Endothelial cell (in vitro differentiated cells): ENCODE data around the gene CYCS. TPM values are rescaled to one million over a fixed set of nuclear protein-coding genes. Genes with fewer than 3 reads are reported as not detected.

ENCODE experiments used
- DNase-seq: peaks from one replicate; pipeline ENCODE4 v3.0.0; 2021; ENCODE audit warnings: low spot score
- H3K27ac Mint-ChIP-seq: one replicate; pipeline ENCODE4 v1.8.0; 2021; ENCODE audit warnings: mixed read lengths, inconsistent platforms; ENCODE audit not compliant: unreplicated experiment
- H3K27me3 Mint-ChIP-seq: one replicate; pipeline ENCODE4 v1.8.0; 2021; ENCODE audit warnings: mild to moderate bottlenecking, moderate library complexity, mixed read lengths, inconsistent platforms; ENCODE audit not compliant: unreplicated experiment
- H3K36me3 Mint-ChIP-seq: one replicate; pipeline ENCODE4 v1.8.0; 2021; ENCODE audit warnings: mild to moderate bottlenecking, low read depth, mixed read lengths, inconsistent platforms; ENCODE audit not compliant: unreplicated experiment
- H3K4me1 Mint-ChIP-seq: one replicate; pipeline ENCODE4 v1.8.0; 2021; ENCODE audit warnings: mild to moderate bottlenecking, mixed read lengths, inconsistent platforms; ENCODE audit not compliant: unreplicated experiment
- H3K4me3 Mint-ChIP-seq: one replicate; pipeline ENCODE4 v1.8.0; 2021; ENCODE audit warnings: mild to moderate bottlenecking, mixed read lengths, inconsistent platforms; ENCODE audit not compliant: unreplicated experiment
- H3K9me3 Mint-ChIP-seq: one replicate; pipeline ENCODE4 v1.8.0; 2021; ENCODE audit warnings: mixed read lengths, inconsistent platforms; ENCODE audit not compliant: unreplicated experiment
- total RNA-seq: library from RNA; stranded (reverse); fragmentation: NEBNext Ultra II Directional; extraction: Animal tissue kit (Norgen Biotek cat#: 25700); gene quantifications from one replicate; pipeline ENCODE4 v1.2.1, GENCODE V29; 2021; ENCODE audit not compliant: unreplicated experiment
- TF ChIP-seq, protein P1 (sequence below): fragments of 200-600 bp; sonication (generic); IDR thresholded peaks from one replicate; pipeline ENCODE4 v1.5.0; 2021; ENCODE audit warnings: antibody characterized with exemption; ENCODE audit not compliant: unreplicated experiment

CYCS gene
- total RNA-seq, 1 donor from 2014 or later = 54.9 TPM

DNA sequence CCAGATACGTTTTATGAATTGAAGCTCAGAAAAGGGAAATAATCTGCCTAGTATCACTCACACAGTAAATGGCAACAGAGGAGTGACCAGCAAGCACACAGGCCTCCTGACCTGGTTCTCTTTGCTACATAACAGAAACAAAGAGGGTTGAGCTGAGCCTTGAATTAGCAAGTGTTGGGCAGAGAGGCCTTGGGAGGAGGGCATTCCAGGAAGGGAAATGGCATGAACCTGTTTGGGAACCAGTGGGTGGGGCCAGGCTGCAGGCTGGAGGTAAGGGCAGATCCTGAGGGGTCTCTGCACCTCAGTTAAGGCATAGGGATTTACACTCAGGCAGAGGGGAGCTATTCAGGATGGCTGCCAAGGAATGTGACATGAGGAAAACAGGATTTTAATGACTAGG is 24.8 kb upstream of the CYCS start:
- TF ChIP-seq, protein P1, sequence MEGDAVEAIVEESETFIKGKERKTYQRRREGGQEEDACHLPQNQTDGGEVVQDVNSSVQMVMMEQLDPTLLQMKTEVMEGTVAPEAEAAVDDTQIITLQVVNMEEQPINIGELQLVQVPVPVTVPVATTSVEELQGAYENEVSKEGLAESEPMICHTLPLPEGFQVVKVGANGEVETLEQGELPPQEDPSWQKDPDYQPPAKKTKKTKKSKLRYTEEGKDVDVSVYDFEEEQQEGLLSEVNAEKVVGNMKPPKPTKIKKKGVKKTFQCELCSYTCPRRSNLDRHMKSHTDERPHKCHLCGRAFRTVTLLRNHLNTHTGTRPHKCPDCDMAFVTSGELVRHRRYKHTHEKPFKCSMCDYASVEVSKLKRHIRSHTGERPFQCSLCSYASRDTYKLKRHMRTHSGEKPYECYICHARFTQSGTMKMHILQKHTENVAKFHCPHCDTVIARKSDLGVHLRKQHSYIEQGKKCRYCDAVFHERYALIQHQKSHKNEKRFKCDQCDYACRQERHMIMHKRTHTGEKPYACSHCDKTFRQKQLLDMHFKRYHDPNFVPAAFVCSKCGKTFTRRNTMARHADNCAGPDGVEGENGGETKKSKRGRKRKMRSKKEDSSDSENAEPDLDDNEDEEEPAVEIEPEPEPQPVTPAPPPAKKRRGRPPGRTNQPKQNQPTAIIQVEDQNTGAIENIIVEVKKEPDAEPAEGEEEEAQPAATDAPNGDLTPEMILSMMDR = no peak
- DNase-seq = no peak
- H3K9me3 Mint-ChIP-seq = no peaks in the 10 kb centered on the region
- H3K4me1 Mint-ChIP-seq = peaks cover 2% of the 10 kb centered on the region
- H3K36me3 Mint-ChIP-seq = no peaks in the 10 kb centered on the region
- H3K4me3 Mint-ChIP-seq = no peak overlapping the region
- H3K27ac Mint-ChIP-seq = no peak overlapping the region
- no peaks in the 10 kb centered on the region for H3K27me3 Mint-ChIP-seq

DNA sequence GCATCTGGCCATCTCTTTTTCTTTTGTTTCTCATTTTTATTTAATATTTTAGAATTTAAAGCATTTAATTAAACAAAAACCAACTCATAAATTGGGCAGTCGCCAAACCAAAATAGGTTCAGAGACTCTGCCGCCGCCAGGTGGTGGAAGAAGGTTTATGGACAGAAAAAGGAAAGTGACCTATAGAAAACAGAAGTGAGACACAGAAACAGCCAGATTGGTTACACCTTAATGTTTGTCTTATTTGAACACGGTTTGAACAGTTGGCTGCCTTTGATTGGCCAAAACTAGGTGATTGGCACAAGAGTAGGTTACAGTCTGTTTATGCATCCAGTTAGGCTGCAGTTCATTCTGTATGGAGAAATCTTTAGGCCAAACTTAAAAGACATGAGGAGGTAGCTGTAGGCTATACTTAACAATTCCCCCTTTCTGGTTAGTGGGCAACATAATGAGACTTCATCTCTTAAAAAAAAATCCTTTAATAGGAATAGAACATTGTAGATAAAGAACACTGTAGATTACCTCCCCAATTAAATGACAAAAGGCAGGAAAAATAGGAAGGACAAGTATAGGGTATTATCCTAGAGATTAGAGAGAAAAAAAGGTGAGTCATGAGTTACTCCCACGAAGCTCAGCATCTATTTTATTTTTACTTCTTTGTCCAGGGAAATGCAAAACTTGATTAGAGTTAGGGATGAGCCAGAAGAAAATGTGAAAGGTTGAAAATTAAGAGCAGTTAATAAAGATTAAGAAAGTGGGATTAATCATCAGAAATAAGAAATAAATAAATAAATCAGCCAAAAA is 23.9 kb upstream of the CYCS start:
- H3K4me1 Mint-ChIP-seq = peaks cover 2% of the 10 kb centered on the region
- no peaks in the 10 kb centered on the region for H3K9me3 Mint-ChIP-seq
- H3K4me3 Mint-ChIP-seq = no peak overlapping the region
- no peaks in the 10 kb centered on the region for H3K27me3 Mint-ChIP-seq
- no peak for DNase-seq
- H3K36me3 Mint-ChIP-seq = no peaks in the 10 kb centered on the region
- no peak overlapping the region for H3K27ac Mint-ChIP-seq
- TF ChIP-seq, protein P1 = no peak

DNA sequence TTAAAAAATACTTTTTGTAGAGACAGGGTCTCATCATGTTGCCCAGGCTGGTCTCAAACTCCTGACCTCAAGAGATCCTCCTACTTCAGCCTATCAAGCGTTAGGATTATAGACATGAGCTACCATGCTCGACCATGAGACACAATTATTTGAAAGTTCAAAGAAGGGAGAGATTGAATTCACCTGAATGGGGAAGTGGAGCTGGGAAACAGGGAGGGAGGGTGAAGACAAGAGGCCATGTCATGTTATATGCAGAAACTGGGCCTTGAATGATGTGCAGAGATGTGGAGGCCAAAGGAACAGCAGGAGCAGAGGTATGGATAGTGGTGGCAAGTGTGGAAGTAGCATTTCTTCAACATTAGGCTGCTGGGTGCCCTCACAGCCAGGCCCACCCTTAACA is 18.7 kb upstream of the CYCS start:
- Mint-ChIP-seq H3K4me3 (no peak overlapping the region), H3K27me3 (no peaks in the 10 kb centered on the region), H3K4me1 (no peaks in the 10 kb centered on the region), H3K27ac (no peak overlapping the region), H3K9me3 (no peaks in the 10 kb centered on the region), H3K36me3 (no peaks in the 10 kb centered on the region)
- TF ChIP-seq, protein P1 = no peak
- DNase-seq = no peak

DNA sequence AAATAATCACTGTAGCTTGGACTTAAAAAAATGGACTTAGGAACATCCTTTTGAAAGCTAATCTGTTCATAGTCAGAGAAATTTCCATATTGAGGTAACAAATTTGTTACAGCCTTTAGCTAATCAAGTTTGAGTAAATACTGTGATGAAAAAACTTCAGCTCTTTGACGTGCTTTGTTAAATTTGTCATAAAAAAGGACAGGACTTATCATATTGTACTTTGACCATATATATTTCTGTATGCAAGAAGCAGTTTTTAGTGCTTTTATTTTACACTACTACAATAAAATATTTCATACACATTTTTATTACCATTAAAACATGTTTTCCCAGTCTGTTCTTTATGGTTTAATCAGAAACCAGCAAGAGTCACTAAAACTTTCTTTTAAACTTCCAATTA is 14.5 kb upstream of the CYCS start:
- Mint-ChIP-seq H3K36me3 (no peaks in the 10 kb centered on the region), H3K4me1 (no peaks in the 10 kb centered on the region), H3K4me3 (no peak overlapping the region), H3K9me3 (no peaks in the 10 kb centered on the region), H3K27ac (no peak overlapping the region), H3K27me3 (no peaks in the 10 kb centered on the region)
- TF ChIP-seq, protein P1 = no peak
- no peak for DNase-seq

DNA sequence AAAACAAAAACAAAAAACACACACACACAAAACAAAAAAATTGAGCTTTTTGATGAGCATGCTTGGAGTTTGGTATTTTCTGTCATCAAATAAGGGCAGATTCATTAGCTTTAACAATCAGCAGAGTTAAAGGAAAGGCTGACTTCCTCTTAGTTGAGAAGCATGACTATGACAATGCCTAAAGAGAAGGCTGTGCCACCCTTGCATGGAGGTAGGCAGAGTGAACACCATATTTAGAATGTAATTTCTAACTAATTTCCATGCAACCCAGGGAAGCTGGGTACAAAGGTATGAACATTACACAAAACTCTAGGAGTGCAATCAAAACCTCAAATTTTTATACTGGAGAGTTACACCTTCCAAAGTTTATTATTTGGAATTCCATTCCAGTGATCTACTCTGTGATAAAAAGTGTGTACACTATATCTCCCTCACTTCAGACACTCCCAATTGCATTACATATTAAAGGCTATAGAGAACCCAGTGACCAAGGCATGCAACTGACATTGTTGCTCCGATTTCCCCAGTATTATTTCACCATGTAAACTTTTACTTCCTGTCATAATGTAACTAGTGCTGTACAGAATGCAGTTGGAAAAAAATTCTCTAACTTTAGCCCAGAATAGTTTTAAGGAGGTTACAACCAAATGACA is 9.4 kb upstream of the CYCS start:
- TF ChIP-seq, protein P1 = no peak
- peaks cover 2% of the 10 kb centered on the region for H3K4me1 Mint-ChIP-seq
- no peaks in the 10 kb centered on the region for H3K36me3 Mint-ChIP-seq
- no peak overlapping the region for H3K27ac Mint-ChIP-seq
- H3K4me3 Mint-ChIP-seq = no peak overlapping the region
- H3K9me3 Mint-ChIP-seq = no peaks in the 10 kb centered on the region
- no peaks in the 10 kb centered on the region for H3K27me3 Mint-ChIP-seq
- no peak for DNase-seq
